Type B pancreatic cell (in vitro differentiated cells): ENCODE results near the gene S100A12. TPM values are rescaled to one million over a fixed set of nuclear protein-coding genes. Genes with fewer than 3 reads are reported as not detected.
A peak's percentile ranks its signal among the peaks of the same experiment; 100 is the strongest.
"Not testable (repeated sequence)": the region's sequence is repeated elsewhere in the genome, so short reads cannot be mapped to it uniquely, and the experiment has no call there.

Experiments used
- DNase-seq: peaks from one replicate; pipeline ENCODE4 v3.0.0; 2021; ENCODE audit warnings: mixed read lengths; ENCODE audit not compliant: unreplicated experiment; ENCODE audit errors: extremely low spot score
- H3K27ac Mint-ChIP-seq: 2 replicates; pipeline ENCODE4 v1.8.0; 2021; ENCODE audit warnings: mild to moderate bottlenecking, mixed read lengths
- H3K27me3 Mint-ChIP-seq: 2 replicates; pipeline ENCODE4 v1.8.0; 2021; ENCODE audit warnings: mixed read lengths
- H3K36me3 Mint-ChIP-seq: 2 replicates; pipeline ENCODE4 v1.8.0; 2021; ENCODE audit warnings: mixed read lengths
- H3K4me1 Mint-ChIP-seq: one replicate; pipeline ENCODE4 v1.8.0; 2021; ENCODE audit warnings: mixed read lengths; ENCODE audit not compliant: unreplicated experiment
- H3K4me3 Mint-ChIP-seq: 2 replicates; pipeline ENCODE4 v1.8.0; 2021; ENCODE audit warnings: mild to moderate bottlenecking, mixed read lengths
- H3K9me3 Mint-ChIP-seq: 2 replicates; pipeline ENCODE4 v1.8.0; 2021; ENCODE audit warnings: mixed read lengths
- total RNA-seq: library from RNA; stranded (reverse); gene quantifications from 2 replicates; pipeline ENCODE4 v1.2.1, GENCODE V29; 2021; ENCODE audit warnings: low replicate concordance
- TF ChIP-seq, protein P1 (sequence below): fragments of 200-600 bp; sonication (generic); conservative IDR thresholded peaks from 2 replicates; pipeline ENCODE4 v1.5.0; 2021; ENCODE audit warnings: antibody characterized with exemption, mild to moderate bottlenecking

The S100A12 gene
- total RNA-seq, 1 donor from 2014 or later = not detected

DNA sequence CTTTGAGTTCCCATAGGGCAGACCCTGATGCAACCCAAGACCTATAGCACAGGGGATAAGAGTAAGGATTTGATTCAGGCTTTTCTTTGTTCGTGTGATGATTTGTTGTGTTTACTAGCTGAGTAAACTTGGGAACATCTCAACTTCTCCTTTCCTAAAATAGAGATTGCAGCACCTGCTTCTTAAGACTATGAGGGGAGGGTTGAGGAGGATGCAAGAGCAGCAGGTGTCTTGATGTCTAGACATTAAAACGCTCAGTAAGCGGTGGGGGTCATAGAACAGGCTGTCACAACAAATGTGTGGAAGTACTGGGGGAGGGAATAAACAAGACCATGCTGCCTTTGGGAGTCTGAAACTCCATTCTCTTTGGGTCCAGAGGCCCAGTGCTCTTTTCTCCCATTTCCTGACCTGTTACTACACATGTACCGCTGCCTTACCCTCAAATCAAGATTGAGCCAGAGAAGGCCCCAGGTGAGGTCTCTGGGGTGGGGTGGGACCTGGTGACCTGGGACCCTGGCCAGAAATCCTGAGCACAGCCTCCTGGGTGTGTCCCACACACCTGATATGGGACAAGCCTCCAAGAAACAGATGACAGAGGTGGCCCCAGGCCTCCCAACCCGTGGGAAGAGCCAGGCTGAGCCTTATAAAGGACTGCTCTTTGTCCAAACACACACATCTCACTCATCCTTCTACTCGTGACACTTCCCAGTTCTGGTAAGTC is 40.6 kb upstream of the S100A12 start, which contains the start of gene S100A7A:
TSS of gene S100A7A (plus strand) at position 671 of the 721 bp plus-strand sequence. CDS start 1,563 bp downstream, outside the sequence.
- DNase-seq = no peak
- TF ChIP-seq, protein P1, sequence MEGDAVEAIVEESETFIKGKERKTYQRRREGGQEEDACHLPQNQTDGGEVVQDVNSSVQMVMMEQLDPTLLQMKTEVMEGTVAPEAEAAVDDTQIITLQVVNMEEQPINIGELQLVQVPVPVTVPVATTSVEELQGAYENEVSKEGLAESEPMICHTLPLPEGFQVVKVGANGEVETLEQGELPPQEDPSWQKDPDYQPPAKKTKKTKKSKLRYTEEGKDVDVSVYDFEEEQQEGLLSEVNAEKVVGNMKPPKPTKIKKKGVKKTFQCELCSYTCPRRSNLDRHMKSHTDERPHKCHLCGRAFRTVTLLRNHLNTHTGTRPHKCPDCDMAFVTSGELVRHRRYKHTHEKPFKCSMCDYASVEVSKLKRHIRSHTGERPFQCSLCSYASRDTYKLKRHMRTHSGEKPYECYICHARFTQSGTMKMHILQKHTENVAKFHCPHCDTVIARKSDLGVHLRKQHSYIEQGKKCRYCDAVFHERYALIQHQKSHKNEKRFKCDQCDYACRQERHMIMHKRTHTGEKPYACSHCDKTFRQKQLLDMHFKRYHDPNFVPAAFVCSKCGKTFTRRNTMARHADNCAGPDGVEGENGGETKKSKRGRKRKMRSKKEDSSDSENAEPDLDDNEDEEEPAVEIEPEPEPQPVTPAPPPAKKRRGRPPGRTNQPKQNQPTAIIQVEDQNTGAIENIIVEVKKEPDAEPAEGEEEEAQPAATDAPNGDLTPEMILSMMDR = no peak
- Mint-ChIP-seq H3K4me1 (no peaks in the 10 kb centered on the region), H3K27ac (no peak within 1 kb of the TSS), H3K36me3 (no peaks in the 10 kb centered on the region), H3K4me3 (no peak within 1 kb of the TSS), H3K9me3 (no peaks in the 10 kb centered on the region), H3K27me3 (peaks cover 12% of the 10 kb centered on the region)

DNA sequence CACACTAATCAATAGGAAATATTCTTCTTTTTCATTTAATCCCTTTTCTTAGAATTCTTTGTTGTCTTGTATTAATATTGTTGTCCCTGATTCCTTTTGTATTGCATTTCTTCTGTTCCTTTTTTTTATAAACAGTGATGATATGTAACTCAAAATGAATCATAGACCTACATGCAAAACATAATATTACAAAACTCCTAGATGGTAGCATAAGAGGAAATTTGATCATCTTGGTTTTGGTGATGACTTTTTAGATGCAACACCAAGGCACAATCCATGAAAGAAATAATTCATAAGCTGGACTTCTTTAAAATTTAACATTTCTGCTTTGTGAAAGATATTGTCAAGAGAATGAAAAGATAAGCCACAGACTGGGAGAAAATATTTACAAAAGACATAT is 38.5 kb upstream of the S100A12 start:
- H3K4me1 Mint-ChIP-seq, H3K4me3 Mint-ChIP-seq, DNase-seq: not testable (repeated sequence)

DNA sequence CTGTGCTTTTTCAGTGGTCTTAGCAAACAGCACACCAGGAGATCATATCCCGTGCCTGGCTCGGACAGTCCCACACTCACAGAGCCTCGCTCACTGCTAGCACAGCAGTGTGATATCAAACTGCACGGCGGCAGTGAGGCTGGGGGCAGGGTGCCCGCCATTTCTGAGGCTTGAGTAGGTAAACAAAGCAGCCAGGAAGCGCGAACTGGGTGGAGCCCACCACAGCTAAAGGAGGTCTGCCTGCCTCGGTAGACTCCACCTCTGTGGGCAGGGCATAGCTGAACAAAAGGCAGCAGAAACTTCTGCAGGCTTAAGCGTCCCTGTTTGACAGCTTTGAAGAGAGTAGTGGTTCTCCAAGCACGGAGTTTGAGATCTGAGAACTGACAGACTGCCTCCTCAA is 31.9 kb upstream of the S100A12 start:
- not testable (repeated sequence) for H3K4me1 Mint-ChIP-seq, H3K4me3 Mint-ChIP-seq, DNase-seq, H3K9me3 Mint-ChIP-seq, H3K27me3 Mint-ChIP-seq, H3K27ac Mint-ChIP-seq, H3K36me3 Mint-ChIP-seq

More for the DNA sequence above, 38.5 kb upstream of the S100A12 start:
- not testable (repeated sequence) for H3K27ac Mint-ChIP-seq, H3K36me3 Mint-ChIP-seq, H3K9me3 Mint-ChIP-seq, H3K27me3 Mint-ChIP-seq

DNA sequence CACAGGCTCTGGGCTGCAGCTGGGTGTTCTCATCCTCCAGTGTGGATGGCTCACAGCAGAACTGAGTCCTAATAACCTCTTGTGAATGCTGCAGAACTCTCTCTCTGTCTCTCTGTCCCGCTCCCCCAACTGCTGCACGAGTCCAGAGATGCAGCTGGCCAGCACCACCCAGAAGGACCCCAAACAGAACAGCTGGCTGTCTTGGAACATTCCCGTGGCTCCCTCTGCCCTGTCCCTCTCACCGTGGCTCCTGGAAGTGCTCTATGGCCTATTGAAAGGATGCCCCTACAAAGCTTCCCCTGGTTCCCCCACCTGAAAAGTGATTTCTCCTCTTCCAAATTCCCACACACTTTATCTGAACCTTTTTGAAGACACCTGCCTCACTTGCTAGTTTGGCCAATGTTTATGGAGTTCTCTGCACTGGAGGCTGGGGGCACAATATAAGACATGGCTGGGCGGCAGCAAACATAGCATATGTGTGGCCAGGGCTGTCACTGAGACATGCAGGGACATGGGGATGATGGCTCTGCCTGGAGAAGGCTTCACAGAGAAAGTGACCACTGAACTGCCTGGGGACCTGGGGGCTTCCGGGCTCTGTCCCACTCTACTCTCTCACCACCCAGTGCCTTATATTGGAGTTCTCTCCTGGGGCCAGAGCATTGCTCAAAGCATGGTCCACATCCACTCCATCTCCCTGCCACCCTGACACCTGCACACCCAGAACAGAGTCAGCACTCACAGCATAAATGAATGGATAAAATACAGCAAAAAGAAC is 30.6 kb upstream of the S100A12 start:
- not testable (repeated sequence) for H3K36me3 Mint-ChIP-seq, DNase-seq, H3K4me1 Mint-ChIP-seq, H3K27me3 Mint-ChIP-seq, H3K9me3 Mint-ChIP-seq, H3K27ac Mint-ChIP-seq, H3K4me3 Mint-ChIP-seq

DNA sequence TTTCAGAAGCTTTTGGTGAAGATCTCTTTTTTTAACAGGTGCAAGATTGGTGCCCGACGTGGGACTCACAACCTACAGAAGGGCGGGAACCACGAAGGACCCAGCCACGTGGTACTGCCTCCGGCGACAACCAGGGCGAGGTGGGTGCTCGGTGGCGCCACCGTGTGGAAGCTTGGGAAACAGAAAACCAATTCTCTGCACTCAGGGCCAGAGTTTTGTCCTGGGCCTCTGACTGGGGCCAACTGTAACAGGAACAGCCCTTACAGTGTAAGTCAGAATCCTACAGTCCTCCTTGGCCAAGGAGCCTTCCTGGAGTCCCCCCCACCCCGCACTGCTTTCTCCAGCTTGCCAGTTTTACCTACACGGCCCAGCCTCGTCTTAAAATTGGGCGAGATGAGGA is 29.3 kb upstream of the S100A12 start:
- Mint-ChIP-seq H3K4me3 (no peak overlapping the region), H3K36me3 (no peaks in the 10 kb centered on the region), H3K4me1 (no peaks in the 10 kb centered on the region), H3K27me3 (no peaks in the 10 kb centered on the region), H3K9me3 (no peaks in the 10 kb centered on the region), H3K27ac (no peak overlapping the region)
- TF ChIP-seq, protein P1 = peak; percentile 65
- DNase-seq = no peak

DNA sequence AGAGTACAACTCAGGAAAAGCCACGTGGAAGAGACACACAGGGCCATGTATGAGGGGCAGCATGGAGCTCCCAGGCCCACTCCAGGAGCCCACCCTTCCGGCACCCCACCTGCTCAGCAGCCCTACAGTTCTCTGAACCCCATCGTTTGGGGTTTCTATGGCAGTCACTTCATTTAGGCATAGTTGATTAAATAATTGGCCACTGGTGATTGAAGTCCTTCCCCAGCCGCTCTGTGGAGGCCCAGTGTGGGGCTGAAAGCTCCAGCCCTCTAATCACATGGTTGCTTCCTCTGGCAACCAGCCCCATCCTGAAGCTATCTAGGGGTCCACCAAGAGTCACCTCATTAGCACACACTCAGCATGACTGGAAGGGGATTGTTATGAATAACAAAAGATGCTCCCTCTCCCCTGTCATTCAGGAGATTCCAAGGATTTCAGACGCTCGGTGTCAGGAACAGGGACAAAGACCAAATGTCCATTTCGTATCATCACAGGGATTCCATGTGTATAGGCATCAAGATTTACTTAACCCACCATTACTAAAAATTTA is 28.7 kb upstream of the S100A12 start:
- H3K36me3 Mint-ChIP-seq = no peaks in the 10 kb centered on the region
- no peak overlapping the region for H3K4me3 Mint-ChIP-seq
- no peaks in the 10 kb centered on the region for H3K27me3 Mint-ChIP-seq
- no peaks in the 10 kb centered on the region for H3K4me1 Mint-ChIP-seq
- no peak for DNase-seq
- no peak overlapping the region for H3K27ac Mint-ChIP-seq
- no peaks in the 10 kb centered on the region for H3K9me3 Mint-ChIP-seq
- TF ChIP-seq, protein P1 = no peak
